Subcutaneous adipose tissue (tissue), 4 donors: ENCODE results near the gene GOLGA8Q. TPM values are rescaled to one million over a fixed set of nuclear protein-coding genes. Genes with fewer than 3 reads are reported as not detected.
"Not testable (repeated sequence)": the region's sequence is repeated elsewhere in the genome, so short reads cannot be mapped to it uniquely, and the experiment has no call there.

Experiments used
- small RNA-seq: library from RNA; depleted of rRNA; stranded (forward); fragments of <200 nt; gene quantifications from one replicate; pipeline ENCODE3, GENCODE V24; 2016
- total RNA-seq, 4 donors: library from RNA; depleted of rRNA; stranded (reverse); fragments of >200 nt; gene quantifications; one replicate each; pipeline ENCODE4 v1.1.0, GENCODE V29; 2016
- TF ChIP-seq, protein P1 (sequence below): fragments of 450-650 bp; IDR thresholded peaks from one replicate; pipeline ENCODE4 v1.5.1; 2016; ENCODE audit warnings: low read depth, mild to moderate bottlenecking, control low read depth, antibody characterized with exemption, moderate library complexity

GOLGA8Q gene, protein sequence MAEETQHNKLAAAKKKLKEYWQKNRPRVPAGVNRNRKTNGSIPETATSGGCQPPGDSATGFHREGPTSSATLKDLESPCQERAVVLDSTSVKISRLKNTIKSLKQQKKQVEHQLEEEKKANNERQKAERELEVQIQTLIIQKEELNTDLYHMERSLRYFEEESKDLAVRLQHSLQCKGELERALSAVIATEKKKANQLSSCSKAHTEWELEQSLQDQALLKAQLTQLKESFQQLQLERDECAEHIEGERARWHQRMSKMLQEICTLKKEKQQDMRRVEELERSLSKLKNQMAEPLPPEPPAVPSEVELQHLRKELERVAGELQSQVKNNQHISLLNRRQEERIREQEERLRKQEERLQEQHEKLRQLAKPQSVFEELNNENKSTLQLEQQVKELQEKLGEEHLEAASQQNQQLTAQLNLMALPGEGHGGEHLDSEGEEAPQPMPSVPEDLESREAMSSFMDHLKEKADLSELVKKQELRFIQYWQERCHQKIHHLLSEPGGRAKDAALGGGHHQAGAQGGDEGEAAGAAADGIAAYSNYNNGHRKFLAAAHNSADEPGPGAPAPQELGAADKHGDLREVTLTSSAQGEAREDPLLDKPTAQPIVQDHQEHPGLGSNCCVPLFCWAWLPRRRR
- total RNA-seq, result 1 to 10 TPM; 1.8 to 9.0 (median 5.1) TPM

DNA sequence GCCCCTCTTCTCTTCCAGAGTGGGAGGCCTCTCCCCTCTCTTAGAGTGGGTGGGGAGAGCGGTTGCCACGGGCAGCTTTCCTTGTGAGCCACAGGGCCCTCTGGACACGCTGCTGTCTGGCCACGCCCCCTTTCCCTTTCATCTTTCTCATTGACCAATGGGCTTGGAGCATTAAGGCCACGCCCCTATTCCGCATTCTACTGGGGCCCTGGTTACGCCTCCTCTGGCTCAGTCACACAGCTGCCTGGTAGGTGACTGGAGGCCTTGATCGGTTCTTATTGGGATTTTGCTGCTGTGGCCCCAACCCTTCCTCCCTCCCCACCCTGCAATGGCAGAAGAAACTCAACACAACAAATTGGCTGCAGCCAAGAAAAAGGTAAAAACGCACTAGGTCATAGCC, at the start of gene GOLGA8Q:
Gene GOLGA8Q, plus strand, starts transcription at position 301 of the 400 bp plus-strand sequence. Its CDS starts 28 bp downstream, at position 329.
- TF ChIP-seq, protein P1, sequence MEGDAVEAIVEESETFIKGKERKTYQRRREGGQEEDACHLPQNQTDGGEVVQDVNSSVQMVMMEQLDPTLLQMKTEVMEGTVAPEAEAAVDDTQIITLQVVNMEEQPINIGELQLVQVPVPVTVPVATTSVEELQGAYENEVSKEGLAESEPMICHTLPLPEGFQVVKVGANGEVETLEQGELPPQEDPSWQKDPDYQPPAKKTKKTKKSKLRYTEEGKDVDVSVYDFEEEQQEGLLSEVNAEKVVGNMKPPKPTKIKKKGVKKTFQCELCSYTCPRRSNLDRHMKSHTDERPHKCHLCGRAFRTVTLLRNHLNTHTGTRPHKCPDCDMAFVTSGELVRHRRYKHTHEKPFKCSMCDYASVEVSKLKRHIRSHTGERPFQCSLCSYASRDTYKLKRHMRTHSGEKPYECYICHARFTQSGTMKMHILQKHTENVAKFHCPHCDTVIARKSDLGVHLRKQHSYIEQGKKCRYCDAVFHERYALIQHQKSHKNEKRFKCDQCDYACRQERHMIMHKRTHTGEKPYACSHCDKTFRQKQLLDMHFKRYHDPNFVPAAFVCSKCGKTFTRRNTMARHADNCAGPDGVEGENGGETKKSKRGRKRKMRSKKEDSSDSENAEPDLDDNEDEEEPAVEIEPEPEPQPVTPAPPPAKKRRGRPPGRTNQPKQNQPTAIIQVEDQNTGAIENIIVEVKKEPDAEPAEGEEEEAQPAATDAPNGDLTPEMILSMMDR, result not testable (repeated sequence)

DNA sequence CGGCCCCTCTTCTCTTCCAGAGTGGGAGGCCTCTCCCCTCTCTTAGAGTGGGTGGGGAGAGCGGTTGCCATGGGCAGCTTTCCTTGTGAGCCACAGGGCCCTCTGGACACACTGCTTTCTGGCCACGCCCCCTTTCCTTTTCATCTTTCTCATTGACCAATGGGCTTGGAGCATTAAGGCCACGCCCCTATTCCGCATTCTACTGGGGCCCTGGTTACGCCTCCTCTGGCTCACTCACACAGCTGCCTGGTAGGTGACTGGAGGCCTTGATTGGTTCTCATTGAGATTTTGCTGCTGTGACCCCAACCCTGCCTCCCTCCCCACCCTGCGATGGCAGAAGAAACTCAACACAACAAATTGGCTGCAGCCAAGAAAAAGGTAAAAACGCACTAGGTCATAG, 51.9 kb downstream of the GOLGA8Q start, which contains the start of gene GOLGA8H:
Gene GOLGA8H, plus strand, starts transcription at position 233 of the 400 bp plus-strand sequence. Its CDS starts 98 bp downstream, at position 331.
- TF ChIP-seq, protein P1, result not testable (repeated sequence)

Small RNA genes within 50 kb of the gene (small RNA-seq; reads per million reads assigned to genes)
- not detected for gene RF00096
- gene RN7SL796P, result not detected

Other genes with a start within 250 kb of the GOLGA8Q start
- gene CHRFAM7A, start 158.5 kb upstream of the GOLGA8Q start, total RNA-seq, result 10 to 100 TPM in 2 of 4 donors, 1 to 10 TPM in 1, not detected in 1; 1.1 to 21.1 (median 10.1) TPM
- gene GOLGA8R, start 137.8 kb upstream of the GOLGA8Q start, total RNA-seq, result 1 to 10 TPM; 2.0 to 7.5 (median 5.5) TPM
- 1 to 10 TPM in 2 of 4 donors, under 1 TPM in 1, not detected in 1; 0.65 to 4.1 (median 1.5) TPM for gene GOLGA8H, start 52.0 kb downstream of the GOLGA8Q start, total RNA-seq